Prostate gland (tissue), 2 donors: Measurements from ENCODE around the gene LIMS2. TPM values are rescaled to one million over a fixed set of nuclear protein-coding genes. Genes with fewer than 3 reads are reported as not detected.

Source experiments
- DNase-seq: peaks from one replicate; pipeline ENCODE4 v3.0.0-alpha.2; 2019; ENCODE audit warnings: low spot score
- H3K27ac ChIP-seq, 2 donors: fragments of 200-600 bp; sonication (generic); 2 replicates each; pipeline ENCODE4 v1.5.1; 2017 to 2019
- H3K27me3 ChIP-seq: fragments of 200-600 bp; sonication (generic); replicated peaks from 2 replicates; pipeline ENCODE4 v1.5.1; 2019; ENCODE audit not compliant: insufficient read depth
- H3K36me3 ChIP-seq, 2 donors: fragments of 200-600 bp; sonication (generic); 1 replicate in 1 of 2; 2 replicates in 1 of 2; pipeline versions ENCODE4 v1.5.1 to v1.8.1; 2017 to 2019
- H3K4me1 ChIP-seq: fragments of 200-600 bp; sonication (generic); replicated peaks from 2 replicates; pipeline ENCODE4 v1.5.1; 2019
- H3K4me3 ChIP-seq, 2 donors: fragments of 200-600 bp; sonication (generic); 2 replicates each; pipeline ENCODE4 v1.5.1; 2017 to 2019
- H3K9me3 ChIP-seq: fragments of 200-600 bp; sonication (generic); 2 replicates; pipeline ENCODE4 v1.5.1; 2017
- POLR2A ChIP-seq: fragments of 450-650 bp; IDR thresholded peaks from one replicate; pipeline ENCODE4 v1.6.1; 2016; ENCODE audit warnings: antibody characterized with exemption, mild to moderate bottlenecking
- POLR2AphosphoS5 ChIP-seq: sonication (generic); formaldehyde crosslinking; IDR thresholded peaks from one replicate; pipeline ENCODE4 v1.6.1; 2017; ENCODE audit warnings: antibody characterized with exemption
- WGBS: methylation state at CpG from one replicate; pipeline ENCODE4 v1.1.5; 2018; 5-methylcytosine and 5-hydroxymethylcytosine counted together
- intact Hi-C: fragments of 100-400 bp; cut with DNase I; formaldehyde crosslinking; loops from one replicate; pipeline ENCODE4 v1.14.2; 2022
- total RNA-seq, 2 donors: library from RNA; depleted of rRNA; stranded (reverse); fragments of >200 nt; gene quantifications; one replicate each; pipeline ENCODE4 v1.1.0, GENCODE V29; 2016
- TF ChIP-seq, protein P1 (sequence below), 4 experiments: fragments of 200-600 bp in 2 of 4; fragments of 450-650 bp in 2 of 4; sonication (generic) in 2 of 4; IDR thresholded peaks; 1 replicate in 3 of 4; 2 replicates in 1 of 4; pipeline ENCODE4 v1.5.1; 2016 to 2019; ENCODE audit warnings: antibody characterized with exemption in 4 of 4, mild to moderate bottlenecking in 2 of 4, moderate library complexity in 2 of 4

The LIMS2 gene
- total RNA-seq, 2 donors from 2014 or later, result 31.9 to 63.2 TPM

DNA sequence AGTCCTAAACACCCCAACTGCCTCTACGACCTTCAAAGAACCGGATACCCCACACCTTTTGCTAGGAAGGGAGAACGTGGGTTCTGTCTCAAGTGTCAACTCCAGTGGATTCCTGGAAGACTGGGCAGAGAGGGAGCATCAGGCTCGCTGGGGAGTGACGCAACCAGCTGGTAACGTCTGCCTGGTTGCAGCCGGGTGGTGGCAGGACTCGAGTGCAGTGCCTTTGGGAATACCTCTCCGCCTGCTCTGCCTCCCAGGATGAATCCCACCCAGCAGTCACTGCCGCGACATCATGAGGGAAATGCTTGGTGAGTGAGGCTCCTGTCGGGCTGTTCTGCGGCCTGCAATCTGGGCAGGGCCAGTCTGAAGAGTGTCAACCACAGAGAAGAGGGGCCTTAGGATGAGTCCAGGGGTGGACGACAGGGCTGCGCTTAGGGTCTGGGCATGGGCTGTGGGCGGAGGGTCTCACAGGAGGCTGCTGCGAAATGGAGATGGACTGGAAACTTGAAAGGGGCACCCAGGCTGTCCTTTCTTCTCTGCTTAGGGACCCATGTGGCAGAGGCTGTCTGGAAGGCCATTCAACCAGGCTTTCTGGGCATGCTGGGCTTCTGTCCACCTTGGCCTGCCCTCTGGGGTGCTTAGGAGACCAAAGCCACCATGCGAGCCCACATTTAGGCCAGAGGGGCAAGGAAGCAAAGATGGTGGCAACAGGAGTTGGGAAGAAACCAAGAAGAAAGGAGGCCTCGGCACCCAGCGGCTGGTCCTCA, 16.5 kb downstream of the LIMS2 start:
- no peak overlapping the region for H3K4me3 ChIP-seq
- H3K4me1 ChIP-seq, result no peaks in the 10 kb centered on the region
- intact Hi-C loops, result no loop called here
- H3K27me3 ChIP-seq, result peaks cover 2% of the 10 kb centered on the region
- H3K36me3 ChIP-seq, result no peaks in the 10 kb centered on the region
- DNase-seq, result no peak
- no peaks in the 10 kb centered on the region for H3K9me3 ChIP-seq
- TF ChIP-seq, protein P1, sequence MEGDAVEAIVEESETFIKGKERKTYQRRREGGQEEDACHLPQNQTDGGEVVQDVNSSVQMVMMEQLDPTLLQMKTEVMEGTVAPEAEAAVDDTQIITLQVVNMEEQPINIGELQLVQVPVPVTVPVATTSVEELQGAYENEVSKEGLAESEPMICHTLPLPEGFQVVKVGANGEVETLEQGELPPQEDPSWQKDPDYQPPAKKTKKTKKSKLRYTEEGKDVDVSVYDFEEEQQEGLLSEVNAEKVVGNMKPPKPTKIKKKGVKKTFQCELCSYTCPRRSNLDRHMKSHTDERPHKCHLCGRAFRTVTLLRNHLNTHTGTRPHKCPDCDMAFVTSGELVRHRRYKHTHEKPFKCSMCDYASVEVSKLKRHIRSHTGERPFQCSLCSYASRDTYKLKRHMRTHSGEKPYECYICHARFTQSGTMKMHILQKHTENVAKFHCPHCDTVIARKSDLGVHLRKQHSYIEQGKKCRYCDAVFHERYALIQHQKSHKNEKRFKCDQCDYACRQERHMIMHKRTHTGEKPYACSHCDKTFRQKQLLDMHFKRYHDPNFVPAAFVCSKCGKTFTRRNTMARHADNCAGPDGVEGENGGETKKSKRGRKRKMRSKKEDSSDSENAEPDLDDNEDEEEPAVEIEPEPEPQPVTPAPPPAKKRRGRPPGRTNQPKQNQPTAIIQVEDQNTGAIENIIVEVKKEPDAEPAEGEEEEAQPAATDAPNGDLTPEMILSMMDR (IDR thresholded peaks at IDR 0.05), result no peak
- TF ChIP-seq POLR2A (no peak), POLR2AphosphoS5 (no peak)
- peak overlapping the region in 1 of 2 donors; percentile 13 for H3K27ac ChIP-seq
- WGBS, result 73% methylated on average over 17 of the region's 20 CpGs

DNA sequence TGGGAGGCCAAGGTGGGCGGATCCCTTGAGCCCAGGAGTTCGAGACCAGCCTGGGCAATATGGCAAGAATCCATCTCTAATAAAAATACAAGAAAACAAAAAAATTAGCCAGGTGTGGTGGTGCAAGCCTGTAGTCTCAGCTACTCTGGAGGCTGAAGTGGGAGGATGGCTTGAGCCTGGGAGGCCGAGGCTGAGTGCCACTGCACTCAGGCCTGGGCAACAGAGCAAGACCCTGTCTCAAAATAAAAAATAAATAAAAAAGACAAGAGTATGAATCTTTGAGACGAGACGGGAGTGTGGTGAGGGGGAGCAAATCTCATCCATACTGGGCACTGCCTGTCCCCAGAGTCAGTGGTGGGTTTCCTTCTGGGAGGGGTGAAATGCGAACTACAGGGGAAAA, 17.2 kb downstream of the LIMS2 start:
- Histone ChIP-seq H3K27ac (no peak overlapping the region), H3K4me3 (no peak overlapping the region), H3K27me3 (no peaks in the 10 kb centered on the region), H3K9me3 (no peaks in the 10 kb centered on the region), H3K36me3 (no peaks in the 10 kb centered on the region), H3K4me1 (no peaks in the 10 kb centered on the region)
- no peak for DNase-seq
- intact Hi-C loops, result no loop called here
- no peak for TF ChIP-seq POLR2AphosphoS5
- TF ChIP-seq POLR2A, result no peak
- WGBS, result 84% methylated on average over 6 of the region's 6 CpGs

DNA sequence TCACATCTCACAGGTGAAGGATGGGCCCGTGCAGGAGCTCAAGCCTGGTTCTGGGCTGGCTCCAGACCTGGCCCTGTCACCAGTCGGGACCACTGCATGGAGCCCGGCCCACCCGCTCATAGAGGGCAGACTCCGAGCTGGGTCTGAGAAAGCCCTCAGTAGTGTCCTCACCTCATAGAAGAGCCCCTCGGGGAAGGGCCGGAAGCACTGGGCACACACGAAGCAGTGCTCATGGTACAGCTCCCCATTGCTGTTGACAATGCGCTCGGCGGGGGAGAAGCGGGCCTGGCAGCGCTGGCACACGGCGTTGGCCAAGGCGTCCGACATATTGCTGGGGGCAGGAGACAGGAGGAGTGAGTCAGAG, 18.1 kb downstream of the LIMS2 start:
- Histone ChIP-seq H3K9me3 (no peaks in the 10 kb centered on the region), H3K4me3 (no peak overlapping the region), H3K4me1 (no peaks in the 10 kb centered on the region), H3K27me3 (no peaks in the 10 kb centered on the region), H3K36me3 (no peaks in the 10 kb centered on the region), H3K27ac (no peak overlapping the region)
- no peak for DNase-seq
- 85% methylated on average over 17 of the region's 17 CpGs for WGBS
- intact Hi-C loops, result no loop called here
- TF ChIP-seq POLR2A (no peak), POLR2AphosphoS5 (no peak)
- TF ChIP-seq, protein P1 (IDR thresholded peaks at IDR 0.05), result no peak

DNA sequence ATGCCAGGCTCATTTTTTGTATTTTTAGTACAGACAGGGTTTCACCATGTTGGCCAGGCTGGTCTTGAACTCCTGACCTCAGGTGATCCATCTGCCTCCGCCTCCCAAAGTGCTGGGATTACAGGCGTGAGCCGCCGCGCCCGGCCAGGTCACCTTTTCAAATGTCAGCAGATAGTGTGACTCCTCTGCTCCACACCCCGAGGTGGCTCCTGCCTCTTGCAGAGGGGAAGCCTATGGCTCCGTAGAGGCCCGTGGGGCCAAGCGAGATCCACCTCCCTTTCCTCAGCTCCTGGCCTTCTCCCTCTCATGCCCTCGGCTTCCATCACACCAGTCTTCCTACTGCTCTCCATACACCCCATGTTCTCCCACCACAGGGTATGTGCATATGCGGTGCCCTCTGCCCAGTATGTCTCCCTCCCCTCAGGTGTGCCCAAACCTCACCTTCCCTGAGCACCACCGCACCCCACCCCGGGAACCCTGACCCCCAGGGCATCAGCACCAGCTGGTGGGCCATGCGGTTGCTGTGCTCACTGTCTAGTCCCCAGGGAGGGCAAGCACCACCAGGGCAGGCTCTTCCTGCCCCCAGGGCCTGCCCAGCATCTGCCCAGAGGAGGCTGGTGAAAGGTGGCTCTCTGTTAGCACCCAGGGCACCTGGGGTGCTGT, 18.6 kb downstream of the LIMS2 start:
- TF ChIP-seq POLR2AphosphoS5 (no peak), POLR2A (no peak)
- TF ChIP-seq, protein P1 (IDR thresholded peaks at IDR 0.05), result no peak
- H3K36me3 ChIP-seq, result no peaks in the 10 kb centered on the region
- no peak for DNase-seq
- no peak overlapping the region for H3K27ac ChIP-seq
- intact Hi-C loops, result no loop called here
- H3K27me3 ChIP-seq, result no peaks in the 10 kb centered on the region
- no peaks in the 10 kb centered on the region for H3K9me3 ChIP-seq
- WGBS, result 89% methylated on average over 15 of the region's 15 CpGs
- no peak overlapping the region for H3K4me3 ChIP-seq
- no peaks in the 10 kb centered on the region for H3K4me1 ChIP-seq

DNA sequence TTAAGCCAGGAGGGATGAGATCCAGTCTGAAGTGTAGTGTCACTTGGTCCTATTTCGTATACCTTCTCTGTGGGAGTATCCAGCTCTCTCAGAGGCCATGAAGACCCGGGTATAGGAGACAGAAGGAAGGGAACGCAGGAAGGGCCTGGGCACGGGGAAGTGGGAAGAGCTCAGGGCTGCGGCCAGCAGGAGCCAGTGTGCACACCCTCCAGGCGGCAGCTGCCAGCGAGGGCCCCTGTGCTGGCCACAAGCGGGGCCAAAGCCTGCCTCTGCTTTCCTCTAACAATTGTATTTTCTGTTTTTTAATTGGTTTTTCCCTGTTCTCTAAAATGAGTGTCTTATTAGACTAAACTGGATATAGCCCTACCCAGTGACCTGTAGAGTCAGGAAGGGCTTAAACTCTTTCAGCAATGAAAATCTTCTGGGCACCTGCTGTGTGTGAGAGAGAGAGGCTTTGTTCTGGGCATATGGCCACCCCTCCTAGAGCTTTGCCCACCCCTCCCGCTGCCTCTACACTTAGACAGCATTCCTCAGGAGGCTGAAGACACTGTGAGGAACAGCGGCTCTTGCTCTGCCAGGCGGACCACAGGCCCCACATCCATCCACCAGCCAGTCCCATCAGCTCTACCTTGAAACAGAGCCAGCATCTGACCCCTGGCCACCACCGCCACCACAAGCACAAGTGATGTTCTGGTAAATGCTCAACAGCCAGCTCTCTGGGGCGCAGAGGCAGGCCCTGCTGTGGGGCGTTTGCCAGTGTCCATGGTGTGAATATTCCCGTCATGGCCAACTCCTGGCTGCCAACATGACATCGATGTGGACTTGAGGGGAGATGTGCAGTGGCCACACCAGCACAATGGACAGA, 19.9 kb downstream of the LIMS2 start:
- no peak overlapping the region for H3K4me3 ChIP-seq
- no peak for TF ChIP-seq POLR2A
- TF ChIP-seq POLR2AphosphoS5, result no peak
- TF ChIP-seq, protein P1 (IDR thresholded peaks at IDR 0.05), result no peak
- no peak overlapping the region for H3K27ac ChIP-seq
- H3K4me1 ChIP-seq, result no peaks in the 10 kb centered on the region
- WGBS, result 68% methylated on average over 16 of the region's 16 CpGs
- DNase-seq, result no peak
- no peaks in the 10 kb centered on the region for H3K27me3 ChIP-seq
- no peaks in the 10 kb centered on the region for H3K36me3 ChIP-seq
- intact Hi-C loops, result no loop called here
- H3K9me3 ChIP-seq, result no peaks in the 10 kb centered on the region
